ENCODE data around the gene OR5K2.

OR5K2 gene

GRCh38 chr3:98501863-98502576, 4.5 kb downstream of the OR5K2 start:
- Histone ChIP-seq H3K36me3 (ENCODE audit: control insufficient read depth, low read depth, low read length) (no peaks in the 10 kb centered on the region), H3K27ac (ENCODE audit: low read length) (no peak overlapping the region), H3K9me3 (ENCODE audit: control insufficient read depth, low read depth, low read length) (no peaks in the 10 kb centered on the region), H3K4me1 (ENCODE audit: control insufficient read depth, low read depth, low read length) (no peaks in the 10 kb centered on the region), H3K4me3 (ENCODE audit: low read length) (no peak overlapping the region), H3K27me3 (ENCODE audit: control insufficient read depth, insufficient read depth, low read length) (no peaks in the 10 kb centered on the region), H3K9ac (ENCODE audit: low read length) (no peak overlapping the region)

- Histone ChIP-seq H3K36me3 (ENCODE audit: control insufficient read depth, low read depth, low read length) (no peaks in the 10 kb centered on the region), H3K4me1 (ENCODE audit: control insufficient read depth, low read depth, low read length) (no peaks in the 10 kb centered on the region), H3K9me3 (ENCODE audit: control insufficient read depth, low read depth, low read length) (no peaks in the 10 kb centered on the region)
These were observed 7.1 kb downstream of the OR5K2 start for GRCh38 chr3:98504539-98504938.

GRCh38 chr3:98508582-98508981, 11.1 kb downstream of the OR5K2 start:
- Histone ChIP-seq H3K27ac (ENCODE audit: low read length) (no peak overlapping the region), H3K27me3 (ENCODE audit: control insufficient read depth, insufficient read depth, low read length) (no peaks in the 10 kb centered on the region), H3K9ac (ENCODE audit: low read length) (no peak overlapping the region), H3K4me1 (ENCODE audit: control insufficient read depth, low read depth, low read length) (no peaks in the 10 kb centered on the region), H3K4me3 (ENCODE audit: low read length) (no peak overlapping the region), H3K9me3 (ENCODE audit: control insufficient read depth, low read depth, low read length) (no peaks in the 10 kb centered on the region), H3K36me3 (ENCODE audit: control insufficient read depth, low read depth, low read length) (no peaks in the 10 kb centered on the region)

More at GRCh38 chr3:98504539-98504938, 7.1 kb downstream of the OR5K2 start:
- no peak overlapping the region for H3K9ac ChIP-seq (ENCODE audit: low read length)
- H3K27me3 ChIP-seq (ENCODE audit: control insufficient read depth, insufficient read depth, low read length): no peaks in the 10 kb centered on the region
- H3K27ac ChIP-seq (ENCODE audit: low read length): no peak overlapping the region
- H3K4me3 ChIP-seq (ENCODE audit: low read length): no peak overlapping the region

GRCh38 chr3:98512576-98512975, 15.1 kb downstream of the OR5K2 start:
- H3K4me1 ChIP-seq (ENCODE audit: control insufficient read depth, low read depth, low read length): no peaks in the 10 kb centered on the region
- H3K4me3 ChIP-seq (ENCODE audit: low read length): no peak overlapping the region
- no peaks in the 10 kb centered on the region for H3K27me3 ChIP-seq (ENCODE audit: control insufficient read depth, insufficient read depth, low read length)
- no peak overlapping the region for H3K27ac ChIP-seq (ENCODE audit: low read length)
- H3K9me3 ChIP-seq (ENCODE audit: control insufficient read depth, low read depth, low read length): no peaks in the 10 kb centered on the region
- H3K36me3 ChIP-seq (ENCODE audit: control insufficient read depth, low read depth, low read length): peaks cover 21% of the 10 kb centered on the region
- no peak overlapping the region for H3K9ac ChIP-seq (ENCODE audit: low read length)

GRCh38 chr3:98513091-98513511, 15.6 kb downstream of the OR5K2 start:
- Histone ChIP-seq H3K27me3 (ENCODE audit: control insufficient read depth, insufficient read depth, low read length) (no peaks in the 10 kb centered on the region), H3K9me3 (ENCODE audit: control insufficient read depth, low read depth, low read length) (no peaks in the 10 kb centered on the region), H3K9ac (ENCODE audit: low read length) (no peak overlapping the region), H3K4me3 (ENCODE audit: low read length) (no peak overlapping the region), H3K4me1 (ENCODE audit: control insufficient read depth, low read depth, low read length) (no peaks in the 10 kb centered on the region), H3K36me3 (ENCODE audit: control insufficient read depth, low read depth, low read length) (peaks cover 23% of the 10 kb centered on the region), H3K27ac (ENCODE audit: low read length) (no peak overlapping the region)

GRCh38 chr3:98513736-98514135, 16.3 kb downstream of the OR5K2 start:
- H3K4me1 ChIP-seq (ENCODE audit: control insufficient read depth, low read depth, low read length): no peaks in the 10 kb centered on the region
- no peak overlapping the region for H3K27ac ChIP-seq (ENCODE audit: low read length)
- no peak overlapping the region for H3K9ac ChIP-seq (ENCODE audit: low read length)
- no peaks in the 10 kb centered on the region for H3K9me3 ChIP-seq (ENCODE audit: control insufficient read depth, low read depth, low read length)
- peaks cover 30% of the 10 kb centered on the region for H3K36me3 ChIP-seq (ENCODE audit: control insufficient read depth, low read depth, low read length)
- no peaks in the 10 kb centered on the region for H3K27me3 ChIP-seq (ENCODE audit: control insufficient read depth, insufficient read depth, low read length)
- H3K4me3 ChIP-seq (ENCODE audit: low read length): no peak overlapping the region

GRCh38 chr3:98514948-98515347, 17.5 kb downstream of the OR5K2 start:
- Histone ChIP-seq H3K9me3 (ENCODE audit: control insufficient read depth, low read depth, low read length) (no peaks in the 10 kb centered on the region), H3K4me3 (ENCODE audit: low read length) (no peak overlapping the region), H3K27ac (ENCODE audit: low read length) (no peak overlapping the region), H3K9ac (ENCODE audit: low read length) (no peak overlapping the region), H3K36me3 (ENCODE audit: control insufficient read depth, low read depth, low read length) (peaks cover 31% of the 10 kb centered on the region), H3K4me1 (ENCODE audit: control insufficient read depth, low read depth, low read length) (no peaks in the 10 kb centered on the region), H3K27me3 (ENCODE audit: control insufficient read depth, insufficient read depth, low read length) (no peaks in the 10 kb centered on the region)

GRCh38 chr3:98518816-98519215, 21.3 kb downstream of the OR5K2 start:
- H3K9me3 ChIP-seq (ENCODE audit: control insufficient read depth, low read depth, low read length): no peaks in the 10 kb centered on the region
- no peak overlapping the region for H3K4me3 ChIP-seq (ENCODE audit: low read length)
- H3K9ac ChIP-seq (ENCODE audit: low read length): no peak overlapping the region
- peaks cover 8% of the 10 kb centered on the region for H3K4me1 ChIP-seq (ENCODE audit: control insufficient read depth, low read depth, low read length)
- H3K36me3 ChIP-seq (ENCODE audit: control insufficient read depth, low read depth, low read length): peaks cover 31% of the 10 kb centered on the region
- H3K27me3 ChIP-seq (ENCODE audit: control insufficient read depth, insufficient read depth, low read length): no peaks in the 10 kb centered on the region
- H3K27ac ChIP-seq (ENCODE audit: low read length): no peak overlapping the region

GRCh38 chr3:98519351-98519750, 21.9 kb downstream of the OR5K2 start:
- Histone ChIP-seq H3K4me1 (ENCODE audit: control insufficient read depth, low read depth, low read length) (peaks cover 8% of the 10 kb centered on the region), H3K9me3 (ENCODE audit: control insufficient read depth, low read depth, low read length) (no peaks in the 10 kb centered on the region), H3K36me3 (ENCODE audit: control insufficient read depth, low read depth, low read length) (peaks cover 29% of the 10 kb centered on the region), H3K27ac (ENCODE audit: low read length) (no peak overlapping the region), H3K4me3 (ENCODE audit: low read length) (no peak overlapping the region), H3K27me3 (ENCODE audit: control insufficient read depth, insufficient read depth, low read length) (no peaks in the 10 kb centered on the region), H3K9ac (ENCODE audit: low read length) (no peak overlapping the region)

- no peaks in the 10 kb centered on the region for H3K27me3 ChIP-seq (ENCODE audit: control insufficient read depth, insufficient read depth, low read length)
- peaks cover 8% of the 10 kb centered on the region for H3K4me1 ChIP-seq (ENCODE audit: control insufficient read depth, low read depth, low read length)
- peak overlapping the region; percentile 95 for H3K4me3 ChIP-seq (ENCODE audit: low read length)
- no peaks in the 10 kb centered on the region for H3K9me3 ChIP-seq (ENCODE audit: control insufficient read depth, low read depth, low read length)
- peak overlapping the region; percentile 86 for H3K9ac ChIP-seq (ENCODE audit: low read length)
- peaks cover 12% of the 10 kb centered on the region for H3K36me3 ChIP-seq (ENCODE audit: control insufficient read depth, low read depth, low read length)
- H3K27ac ChIP-seq (ENCODE audit: low read length): peak overlapping the region; percentile 83
These were observed 24.5 kb downstream of the OR5K2 start for GRCh38 chr3:98521897-98522543.

- Histone ChIP-seq H3K27me3 (ENCODE audit: control insufficient read depth, insufficient read depth, low read length) (no peaks in the 10 kb centered on the region), H3K27ac (ENCODE audit: low read length) (peak within 1 kb of the TSS; percentile 83), H3K9me3 (ENCODE audit: control insufficient read depth, low read depth, low read length) (no peaks in the 10 kb centered on the region), H3K4me1 (ENCODE audit: control insufficient read depth, low read depth, low read length) (peaks cover 8% of the 10 kb centered on the region), H3K36me3 (ENCODE audit: control insufficient read depth, low read depth, low read length) (peaks cover 10% of the 10 kb centered on the region), H3K9ac (ENCODE audit: low read length) (peak within 1 kb of the TSS; percentile 86), H3K4me3 (ENCODE audit: low read length) (peak within 1 kb of the TSS; percentile 95)
These were observed 25.2 kb downstream of the OR5K2 start, which contains the start of gene CLDND1 for GRCh38 chr3:98522544-98523281. TSS of gene CLDND1 (minus strand) at chr3:98522902. CDS start at chr3:98521424, 1,478 bp downstream.

All from iPS-18a (cell line).